NOMO-1 treated with DMSO at 0.1 percent for 48 hours (cell line): Measurements from ENCODE around the gene ALAS1.

Experiments used
- DNase-seq: peaks from one replicate; lab custom pipeline; 2025; ENCODE audit not compliant: unreplicated experiment; lab: John Stamatoyannopoulos, UW

The ALAS1 gene

DNA sequence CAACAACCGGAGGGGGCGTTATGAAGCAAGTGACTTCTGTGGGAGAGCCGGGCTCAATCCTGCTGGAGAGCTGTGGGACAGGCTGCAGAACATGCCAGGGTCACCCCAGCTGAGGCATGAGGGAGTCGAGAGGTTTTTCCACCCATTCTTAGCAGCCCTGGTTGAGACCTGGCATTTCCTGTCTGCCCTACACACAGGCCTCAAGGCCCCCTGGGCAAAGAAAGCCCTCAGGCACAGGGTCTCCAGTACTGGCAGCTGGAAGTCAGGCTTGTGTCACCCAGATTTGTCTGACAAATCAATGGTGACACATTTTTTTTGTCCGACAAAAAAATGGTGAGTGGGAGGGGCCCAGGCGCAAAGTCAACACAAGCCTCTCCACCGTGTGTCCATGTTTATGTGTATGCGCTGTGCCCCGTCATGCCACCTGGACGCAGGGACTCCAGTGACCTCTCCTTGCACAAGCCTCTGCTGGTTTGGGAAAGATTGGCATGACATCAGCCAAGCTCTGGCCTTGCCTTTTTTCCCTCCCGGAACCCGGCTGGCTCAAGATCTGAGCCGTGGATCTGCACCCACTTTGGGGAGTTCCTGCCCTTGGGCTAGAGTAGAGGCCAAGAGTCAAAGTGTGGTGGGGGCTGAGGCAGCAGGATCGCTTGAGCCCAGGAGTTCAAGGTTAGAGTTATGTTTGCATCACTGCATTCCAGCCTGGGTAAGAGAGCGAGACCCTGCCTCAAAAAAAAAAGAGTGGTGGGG, 20.8 kb upstream of the ALAS1 start:
- DNase-seq = no peak

GRCh38 chr3:52177701-52178042, 20.3 kb upstream of the ALAS1 start:
- no peak for DNase-seq

- peak; percentile 29 for DNase-seq
Measured at GRCh38 chr3:52178126-52178525, 19.8 kb upstream of the ALAS1 start.

DNA sequence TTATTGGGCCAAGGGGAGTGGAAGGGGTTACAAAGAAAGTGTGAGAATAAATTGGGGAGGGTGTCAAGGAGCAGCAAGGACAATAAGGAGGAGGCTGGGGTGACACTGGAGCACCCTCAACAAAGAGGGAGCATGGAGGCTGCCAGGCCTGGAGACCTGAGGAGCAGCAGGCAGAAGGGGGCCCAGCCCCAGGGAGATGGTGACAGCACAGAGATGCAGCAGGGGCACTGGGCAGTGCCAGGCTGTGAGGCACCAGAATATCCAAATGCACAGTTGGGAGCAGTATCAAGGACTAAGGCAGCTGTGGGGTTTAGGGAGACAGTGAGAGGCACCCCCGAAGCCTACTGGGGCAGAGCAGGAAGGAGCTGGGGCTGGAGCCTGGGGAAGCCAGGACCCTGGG, 19.4 kb upstream of the ALAS1 start:
- DNase-seq = no peak

- DNase-seq = no peak
Measured at GRCh38 chr3:52181543-52181942, 16.4 kb upstream of the ALAS1 start.

GRCh38 chr3:52182196-52182595, 15.8 kb upstream of the ALAS1 start:
- no peak for DNase-seq

GRCh38 chr3:52182691-52183090, 15.3 kb upstream of the ALAS1 start:
- no peak for DNase-seq

DNA sequence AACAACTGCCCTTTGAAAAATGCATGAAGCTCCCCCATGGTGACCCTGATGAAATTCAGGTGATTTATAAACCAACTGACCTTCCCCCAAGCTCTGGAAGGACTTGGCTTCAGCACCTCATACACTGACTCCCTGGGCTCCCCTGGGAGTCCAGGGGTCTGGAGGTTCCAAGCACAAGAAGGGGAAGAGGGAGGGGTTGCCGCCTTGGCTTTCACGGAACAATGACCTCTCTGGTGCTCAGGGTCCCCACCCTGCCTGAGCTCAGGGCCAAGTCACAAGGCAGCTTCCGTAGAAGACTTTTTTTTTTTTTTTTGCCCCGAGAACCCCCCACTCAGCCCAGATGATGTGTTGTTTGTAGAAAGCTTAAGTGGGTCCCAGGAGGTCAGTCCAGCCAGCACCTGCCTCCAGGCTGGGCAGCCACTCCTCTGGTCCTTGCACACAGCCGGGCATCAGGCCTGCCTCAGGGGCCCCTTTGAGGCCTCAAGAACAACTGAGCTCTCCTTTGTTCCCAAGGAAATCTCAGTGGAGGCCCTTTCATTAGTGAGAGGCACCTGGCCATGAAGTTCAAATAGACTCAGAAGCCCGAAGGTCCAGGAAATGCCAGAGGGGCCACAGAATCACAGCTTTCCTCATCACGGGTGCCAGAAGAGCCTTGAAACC, 14.0 kb upstream of the ALAS1 start:
- no peak for DNase-seq

DNA sequence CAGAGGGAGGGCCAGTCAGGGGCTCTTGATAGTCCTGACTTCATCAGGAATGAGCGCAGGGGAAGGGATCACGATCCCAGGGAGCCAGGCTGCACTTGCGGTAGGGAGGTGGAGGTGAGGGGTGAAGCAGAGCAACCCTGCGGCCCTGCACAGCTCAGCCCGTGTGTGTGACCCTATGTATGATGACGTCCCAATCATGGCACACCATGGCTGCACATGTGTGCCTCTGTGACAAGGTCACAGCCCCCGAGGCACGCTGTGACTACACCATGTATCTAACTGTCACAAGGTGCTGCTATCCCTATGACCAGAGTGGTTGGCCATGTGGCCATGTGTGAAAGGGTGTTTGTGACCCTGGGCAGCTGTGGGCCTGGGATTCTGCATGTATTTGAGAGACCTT, 13.3 kb upstream of the ALAS1 start:
- DNase-seq = no peak

GRCh38 chr3:52185311-52185710, 12.6 kb upstream of the ALAS1 start:
- no peak for DNase-seq

GRCh38 chr3:52185837-52186236, 12.1 kb upstream of the ALAS1 start:
- peak; percentile 90 for DNase-seq

GRCh38 chr3:52186729-52187128, 11.2 kb upstream of the ALAS1 start:
- no peak for DNase-seq

DNA sequence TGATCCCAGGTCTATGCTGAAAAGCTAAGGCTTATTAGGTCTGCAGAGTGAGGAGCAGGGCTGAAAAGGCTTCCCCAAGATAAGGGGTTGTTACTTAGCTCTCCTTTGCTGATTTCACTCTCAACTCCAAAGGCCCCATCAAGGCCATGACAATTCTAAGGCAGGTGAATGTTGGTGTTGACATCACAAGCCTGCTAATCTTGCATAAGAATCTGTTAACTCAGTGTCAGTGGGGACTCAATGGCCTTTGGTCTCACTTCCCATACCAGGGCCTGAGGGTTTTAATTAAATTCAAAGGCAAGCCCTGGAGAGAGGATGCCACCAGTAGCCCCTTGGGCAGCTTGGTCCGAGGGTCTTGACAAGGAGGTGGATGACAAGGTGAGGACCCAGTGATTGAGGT, 9.4 kb upstream of the ALAS1 start:
- DNase-seq = peak; percentile 63

GRCh38 chr3:52190294-52191074, 7.5 kb upstream of the ALAS1 start:
- no peak for DNase-seq

GRCh38 chr3:52191663-52192062, 6.3 kb upstream of the ALAS1 start:
- DNase-seq = no peak

- DNase-seq = no peak
Measured at GRCh38 chr3:52193065-52193464, 4.9 kb upstream of the ALAS1 start.

GRCh38 chr3:52194485-52195290, 3.3 kb upstream of the ALAS1 start:
- no peak for DNase-seq

DNA sequence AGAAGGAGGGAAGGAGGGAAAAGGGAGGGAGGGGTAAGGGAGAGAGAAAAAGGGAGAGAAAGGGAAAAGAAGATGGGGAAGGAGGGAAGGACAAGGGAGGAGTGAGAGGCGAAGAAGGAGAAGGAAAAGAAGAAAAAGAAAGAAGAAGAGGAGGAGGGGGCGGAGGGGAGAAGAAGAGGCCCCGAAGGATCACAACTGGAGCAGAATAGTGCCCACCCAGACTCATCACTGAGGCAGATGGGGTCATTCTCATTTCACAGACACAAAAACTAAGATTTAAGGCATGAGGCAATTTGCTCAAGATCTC, 2.7 kb upstream of the ALAS1 start:
- DNase-seq = no peak

GRCh38 chr3:52195823-52196331, 2.1 kb upstream of the ALAS1 start:
- peak; percentile 51 for DNase-seq

DNA sequence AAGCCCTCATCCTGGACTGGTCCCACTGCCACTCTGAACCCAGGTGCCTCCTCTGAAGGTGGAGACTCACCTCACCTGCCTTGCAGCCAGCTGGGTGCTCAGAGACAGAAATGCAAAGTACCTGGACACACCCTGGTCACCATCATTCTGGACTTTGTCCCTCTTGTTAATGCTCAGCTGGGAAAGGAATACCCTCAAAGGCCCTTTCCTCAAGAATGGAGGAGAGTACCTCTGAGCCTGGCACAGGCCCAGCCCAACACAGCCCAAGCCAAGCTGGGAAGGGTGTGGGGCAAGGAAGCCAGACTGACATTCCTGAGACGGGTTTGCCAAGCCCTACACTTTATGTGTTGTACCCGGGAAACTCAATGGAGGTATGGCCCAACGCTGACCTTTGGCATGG, 983 bp upstream of the ALAS1 start:
- no peak for DNase-seq

DNA sequence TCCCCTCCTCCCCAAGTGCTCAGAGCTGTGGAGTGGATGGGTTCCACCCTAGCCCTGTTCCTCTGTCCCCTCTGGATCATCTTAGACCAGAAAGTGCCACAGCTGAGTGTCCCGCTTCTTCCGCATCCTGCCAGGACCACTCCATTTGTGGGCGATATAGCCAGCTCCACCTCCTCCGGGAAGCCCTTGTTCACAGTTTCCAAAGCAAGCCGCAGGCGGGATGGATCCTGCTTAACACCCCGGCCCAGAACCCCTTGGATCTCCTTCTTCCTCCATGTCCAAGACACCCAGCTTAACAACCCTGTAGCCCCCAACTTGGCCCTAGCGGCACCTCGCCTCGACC, 490 bp upstream of the ALAS1 start:
- DNase-seq = no peak
